Aorta (tissue), 5 donors: ENCODE measurements around the gene ACRV1. TPM values are rescaled to one million over a fixed set of nuclear protein-coding genes. Genes with fewer than 3 reads are reported as not detected.

Source experiments
- ATAC-seq: fragments of 200-7000 bp; cut with Tn5 transposase; one replicate; pipeline ENCODE4 v1.9.1; 2022; ENCODE audit warnings: moderate library complexity; ENCODE audit not compliant: low FRiP score
- DNase-seq, 2 donors: peaks; one replicate each; pipeline ENCODE4 v3.0.0-alpha.2; 2020
- H3K27ac ChIP-seq, 2 donors: one replicate each; pipeline ENCODE4 v1.5.1; 2013; ENCODE audit warnings: low read length in 2 of 2, mild to moderate bottlenecking in 2 of 2, moderate library complexity in 2 of 2, control low read depth in 1 of 2, inconsistent platforms in 1 of 2, low read depth in 1 of 2
- H3K27me3 ChIP-seq, 2 donors: one replicate each; pipeline ENCODE4 v1.6.1; 2013; ENCODE audit warnings: control low read depth in 1 of 2, low read length in 1 of 2, mild to moderate bottlenecking in 1 of 2, moderate library complexity in 1 of 2; ENCODE audit not compliant: insufficient read depth in 2 of 2, control insufficient read depth in 1 of 2
- H3K36me3 ChIP-seq, 2 donors: one replicate each; pipeline ENCODE4 v1.6.1; 2013; ENCODE audit warnings: control low read depth in 1 of 2, low read length in 1 of 2, mild to moderate bottlenecking in 1 of 2; ENCODE audit not compliant: insufficient read depth in 2 of 2, control insufficient read depth in 1 of 2
- H3K4me1 ChIP-seq, 2 donors: one replicate each; pipeline ENCODE4 v1.6.1; 2013; ENCODE audit warnings: low read length in 2 of 2, control low read depth in 1 of 2, mild to moderate bottlenecking in 1 of 2, moderate library complexity in 1 of 2; ENCODE audit not compliant: insufficient read depth in 2 of 2, control insufficient read depth in 1 of 2
- H3K4me3 ChIP-seq, 2 donors: one replicate each; pipeline ENCODE4 v1.5.1; 2013; ENCODE audit warnings: low read length in 2 of 2, control low read depth in 1 of 2, mild to moderate bottlenecking in 1 of 2
- H3K9me3 ChIP-seq: one replicate; pipeline ENCODE4 v1.6.1; 2013; ENCODE audit warnings: mild to moderate bottlenecking, low read length; ENCODE audit not compliant: control insufficient read depth
- WGBS, 2 donors: extraction: QIAGEN DNeasy Blood & Tissue Kit; methylation state at CpG; one replicate each; pipeline ENCODE4 v1.1.7; 2013; 5-methylcytosine and 5-hydroxymethylcytosine counted together
- intact Hi-C, 2 donors: fragments of 100-400 bp; cut with DNase I; formaldehyde crosslinking; loops; one replicate each; pipeline versions ENCODE4 v1.14.2 to v1.15.0; 2022
- polyA plus RNA-seq, 2 donors: library from polyadenylated mRNA; stranded (reverse); fragments of 200-250 nt; gene quantifications; one replicate each; pipeline ENCODE4 v1.2.3, GENCODE V29; 2013
- total RNA-seq, 2 donors: library from RNA; stranded (reverse); fragmentation: NEBNext Ultra II Directional; extraction: Animal tissue kit (Norgen Biotek cat#: 25700); gene quantifications; one replicate each; pipeline ENCODE4 v1.2.1, GENCODE V29; 2021
- donor health status: healthy with polysubstance abuse.
- donor health status: Bipolar disorder and iron deficiency.
- donor health status: DM: no; HTN: no; CAD: no.
- donor health status: DM: no; HTN: no; CAD: no.
- donor health status: DM: yes; HTN: yes; CAD: no.

The ACRV1 gene
- total and polyA plus RNA-seq, 4 donors = not detected

DNA sequence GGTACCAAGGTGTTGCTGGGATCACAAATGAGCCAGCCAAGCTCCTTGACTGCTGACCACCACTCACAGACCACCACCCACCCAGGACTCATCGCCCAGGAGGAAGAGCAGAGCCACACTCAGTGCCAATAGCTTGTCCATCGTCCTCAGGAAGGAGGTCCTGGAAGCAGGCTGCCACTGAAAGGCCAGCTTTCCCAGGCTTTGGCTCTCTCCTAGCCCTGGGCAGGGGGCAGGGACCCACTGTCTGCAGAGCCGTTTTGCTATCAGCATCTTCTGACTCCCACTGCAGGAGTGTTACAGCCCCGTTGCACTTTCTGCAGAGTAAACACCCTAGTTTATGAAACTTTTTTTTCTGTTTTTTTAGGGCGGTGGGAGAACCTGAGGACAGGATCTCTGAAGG is 12.2 kb upstream of the ACRV1 start:
- DNase-seq (no peak), ATAC-seq (no peak)
- Histone ChIP-seq H3K36me3 (no peaks in the 10 kb centered on the region), H3K27me3 (no peaks in the 10 kb centered on the region), H3K4me3 (no peak overlapping the region), H3K4me1 (no peaks in the 10 kb centered on the region), H3K9me3 (no peaks in the 10 kb centered on the region), H3K27ac (no peak overlapping the region)
- intact Hi-C loops = no loop called here
- WGBS, 2 donors = 73 to 74% methylated on average over 5 of the region's 5 CpGs

DNA sequence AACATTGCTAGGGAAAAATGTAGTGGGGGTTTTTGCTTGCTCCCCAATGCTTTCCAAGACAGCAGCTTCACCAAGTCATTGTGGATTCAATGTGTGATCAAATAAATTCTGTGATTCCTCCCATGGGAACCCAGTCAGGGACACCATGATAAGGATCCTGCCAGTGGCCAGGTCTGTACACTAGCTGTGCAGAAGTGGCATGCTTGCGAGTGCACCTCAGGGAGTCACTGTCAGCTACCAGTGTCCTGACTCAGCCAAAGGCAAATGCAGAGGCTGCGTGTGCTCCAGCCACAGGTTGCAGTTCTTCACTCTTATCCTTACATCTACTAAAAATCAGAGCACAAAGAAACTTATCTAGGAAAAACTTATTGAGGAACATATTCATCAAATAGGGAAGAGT is 9.4 kb upstream of the ACRV1 start:
- Histone ChIP-seq H3K36me3 (no peaks in the 10 kb centered on the region), H3K4me1 (no peaks in the 10 kb centered on the region), H3K27me3 (no peaks in the 10 kb centered on the region), H3K27ac (no peak overlapping the region), H3K9me3 (no peaks in the 10 kb centered on the region), H3K4me3 (no peak overlapping the region)
- 87 to 91% methylated on average over 2 of the region's 2 CpGs for WGBS, 2 donors
- DNase-seq (no peak), ATAC-seq (no peak)
- intact Hi-C loops = no loop called here

DNA sequence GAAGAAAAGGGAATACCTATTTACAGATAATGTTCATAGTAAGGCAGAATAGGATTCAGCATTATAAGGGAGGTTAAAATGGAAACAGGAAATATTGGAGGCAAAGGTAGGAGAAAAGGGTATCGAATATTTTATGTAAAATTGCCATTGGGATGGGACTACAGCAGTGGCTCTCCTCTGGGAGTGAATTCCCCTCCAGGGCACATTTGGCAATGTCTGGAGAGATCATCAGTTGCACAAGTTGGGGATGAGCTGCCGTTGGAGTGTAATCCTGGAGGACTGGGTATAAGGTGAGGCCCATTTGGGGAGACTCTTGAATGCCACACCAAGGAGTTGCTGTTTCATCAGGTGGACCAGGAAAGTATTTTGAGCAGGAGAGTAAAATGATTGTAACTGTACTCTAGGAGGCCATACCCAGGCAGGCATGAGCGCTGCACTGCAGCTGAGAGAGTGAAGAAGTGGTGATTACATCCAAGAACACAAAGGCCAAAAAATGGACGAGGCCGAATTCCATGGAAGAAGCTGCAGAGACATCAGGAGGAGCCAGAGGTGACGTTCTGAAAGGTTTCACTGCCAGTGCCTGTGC is 8.7 kb upstream of the ACRV1 start:
- ATAC-seq = peak; percentile 30
- Histone ChIP-seq H3K4me3 (no peak overlapping the region), H3K4me1 (no peaks in the 10 kb centered on the region), H3K27me3 (no peaks in the 10 kb centered on the region), H3K36me3 (no peaks in the 10 kb centered on the region), H3K9me3 (no peaks in the 10 kb centered on the region), H3K27ac (no peak overlapping the region)
- intact Hi-C loops = no loop called here
- 82% methylated on average over 6 of the region's 6 CpGs for WGBS, 2 donors
- no peak for DNase-seq

DNA sequence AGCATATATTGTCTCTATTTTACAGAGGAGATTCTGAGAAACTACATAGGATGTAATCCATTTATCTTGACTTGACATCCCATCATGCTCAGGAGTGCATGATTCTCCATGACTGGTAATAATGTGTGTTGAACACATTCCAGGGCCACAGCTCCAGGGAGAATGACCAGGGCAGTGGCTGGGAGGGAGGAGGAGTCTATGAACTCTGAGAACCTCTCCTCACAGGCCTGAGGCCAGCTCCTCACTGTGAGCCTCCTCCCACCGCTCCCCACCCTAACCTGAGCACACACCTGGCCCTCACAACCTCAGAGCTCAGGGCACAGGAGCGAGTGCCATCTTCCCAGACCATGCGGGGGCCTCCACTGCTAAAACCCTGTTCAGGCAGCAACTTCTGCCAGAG is 8.0 kb upstream of the ACRV1 start:
- no peaks in the 10 kb centered on the region for H3K27me3 ChIP-seq
- intact Hi-C loops = no loop called here
- no peak overlapping the region for H3K4me3 ChIP-seq
- 91 to 95% methylated on average over 3 of the region's 3 CpGs for whole genome bisulfite sequencing, 2 donors
- no peaks in the 10 kb centered on the region for H3K9me3 ChIP-seq
- no peak for ATAC-seq
- no peaks in the 10 kb centered on the region for H3K36me3 ChIP-seq
- no peaks in the 10 kb centered on the region for H3K4me1 ChIP-seq
- no peak overlapping the region for H3K27ac ChIP-seq
- no peak for DNase-seq

DNA sequence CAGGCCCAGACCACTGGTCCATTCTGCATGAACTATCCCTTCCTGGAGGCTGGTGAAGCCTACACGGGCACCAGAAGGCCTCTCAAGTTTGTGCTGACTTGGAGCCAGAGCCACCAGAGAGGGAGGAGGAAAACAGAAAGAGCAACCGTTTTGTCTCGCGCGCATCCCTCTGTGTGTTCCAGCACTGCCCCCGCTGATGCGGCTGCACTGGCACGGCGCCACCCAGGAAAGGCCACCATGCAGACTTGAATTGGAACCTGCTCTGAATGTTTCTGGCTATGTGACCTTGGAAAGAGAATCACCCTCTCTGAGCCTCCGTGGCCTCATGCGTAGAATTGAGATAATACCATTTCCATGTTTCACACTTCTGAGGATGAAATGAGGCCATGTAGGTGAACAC is 7.4 kb upstream of the ACRV1 start:
- H3K27me3 ChIP-seq = no peaks in the 10 kb centered on the region
- 93% methylated on average over 11 of the region's 11 CpGs for whole genome bisulfite sequencing, 2 donors
- H3K9me3 ChIP-seq = no peaks in the 10 kb centered on the region
- no peak overlapping the region for H3K4me3 ChIP-seq
- ATAC-seq (no peak), DNase-seq (no peak)
- H3K4me1 ChIP-seq = no peaks in the 10 kb centered on the region
- intact Hi-C loops = no loop called here
- H3K27ac ChIP-seq = no peak overlapping the region
- no peaks in the 10 kb centered on the region for H3K36me3 ChIP-seq

GRCh38 chr11:125685228-125685627 is 4.6 kb upstream of the ACRV1 start:
- no peaks in the 10 kb centered on the region for H3K27me3 ChIP-seq
- WGBS, 2 donors = 71 to 75% methylated on average over 9 of the region's 9 CpGs

DNA sequence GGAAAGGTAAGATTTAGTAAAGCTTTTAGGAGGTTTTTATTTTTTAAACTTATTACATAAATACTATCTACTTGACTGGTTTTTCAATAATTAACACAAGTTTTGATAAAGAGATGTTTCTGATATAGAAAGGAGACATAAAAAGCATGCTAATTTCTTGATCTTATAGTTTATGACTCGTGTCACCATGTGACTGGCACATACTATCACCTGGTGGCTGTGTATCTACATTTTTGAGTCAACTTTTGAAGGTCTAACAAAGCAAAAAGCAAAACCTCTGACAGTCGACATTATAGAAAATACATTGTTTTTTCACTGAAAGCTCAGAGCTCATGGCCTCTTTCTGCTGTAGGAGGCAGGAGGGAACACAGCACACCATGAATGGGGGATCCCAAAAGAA is 810 bp downstream of the ACRV1 start:
- H3K4me3 ChIP-seq = no peak overlapping the region
- H3K27me3 ChIP-seq = no peaks in the 10 kb centered on the region
- H3K36me3 ChIP-seq = no peaks in the 10 kb centered on the region
- intact Hi-C loops = no loop called here
- no peaks in the 10 kb centered on the region for H3K9me3 ChIP-seq
- DNase-seq (no peak), ATAC-seq (no peak)
- no peak overlapping the region for H3K27ac ChIP-seq
- WGBS, 2 donors = 92 to 95% methylated on average over 2 of the region's 2 CpGs
- H3K4me1 ChIP-seq = no peaks in the 10 kb centered on the region

More at GRCh38 chr11:125685228-125685627, 4.6 kb upstream of the ACRV1 start:
- intact Hi-C loops = no loop called here
- DNase-seq = no peak
- no peaks in the 10 kb centered on the region for H3K36me3 ChIP-seq
- no peak overlapping the region for H3K4me3 ChIP-seq
- no peak overlapping the region for H3K27ac ChIP-seq
- no peaks in the 10 kb centered on the region for H3K4me1 ChIP-seq
- no peak for ATAC-seq
- H3K9me3 ChIP-seq = no peaks in the 10 kb centered on the region

DNA sequence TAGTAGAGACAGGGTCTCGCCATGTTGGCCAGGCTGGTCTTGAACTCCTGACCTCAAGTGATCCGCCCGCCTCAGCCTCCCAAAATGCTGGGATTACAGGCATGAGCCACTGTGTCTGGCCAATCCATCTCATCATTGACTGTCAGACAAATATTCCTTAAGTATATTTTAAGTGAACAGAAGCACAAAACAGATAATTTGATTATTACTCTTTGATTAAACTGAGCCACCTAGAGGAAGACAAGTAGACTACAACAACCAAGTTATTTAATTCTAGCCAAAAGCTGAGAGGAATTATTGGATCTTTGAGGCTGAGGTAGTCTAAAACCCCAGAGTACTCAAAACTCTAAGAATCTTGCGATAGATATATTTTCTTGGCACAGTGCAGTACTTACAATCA is 1.2 kb downstream of the ACRV1 start:
- H3K9me3 ChIP-seq = no peaks in the 10 kb centered on the region
- ATAC-seq (no peak), DNase-seq (no peak)
- 81 to 97% methylated on average over 4 of the region's 4 CpGs for WGBS, 2 donors
- no peak overlapping the region for H3K4me3 ChIP-seq
- intact Hi-C loops = no loop called here
- H3K4me1 ChIP-seq = no peaks in the 10 kb centered on the region
- H3K27ac ChIP-seq = no peak overlapping the region
- H3K27me3 ChIP-seq = no peaks in the 10 kb centered on the region
- no peaks in the 10 kb centered on the region for H3K36me3 ChIP-seq

- no peak for DNase-seq
- Histone ChIP-seq H3K27me3 (no peaks in the 10 kb centered on the region), H3K4me1 (no peaks in the 10 kb centered on the region), H3K4me3 (no peak overlapping the region), H3K9me3 (no peaks in the 10 kb centered on the region), H3K36me3 (no peaks in the 10 kb centered on the region), H3K27ac (no peak overlapping the region)
- intact Hi-C loops = no loop called here
- WGBS, 2 donors = 90 to 96% methylated on average over 2 of the region's 2 CpGs
- ATAC-seq = no peak
These were observed 5.5 kb downstream of the ACRV1 start for GRCh38 chr11:125675196-125675595.
